NCI-H82 treated with DMSO at 0.1 percent for 48 hours (cell line): ENCODE results near the gene GPHN.

Experiments used
- DNase-seq: peaks from one replicate; lab custom pipeline; 2025; ENCODE audit not compliant: unreplicated experiment; lab: John Stamatoyannopoulos, UW

The GPHN gene

DNA sequence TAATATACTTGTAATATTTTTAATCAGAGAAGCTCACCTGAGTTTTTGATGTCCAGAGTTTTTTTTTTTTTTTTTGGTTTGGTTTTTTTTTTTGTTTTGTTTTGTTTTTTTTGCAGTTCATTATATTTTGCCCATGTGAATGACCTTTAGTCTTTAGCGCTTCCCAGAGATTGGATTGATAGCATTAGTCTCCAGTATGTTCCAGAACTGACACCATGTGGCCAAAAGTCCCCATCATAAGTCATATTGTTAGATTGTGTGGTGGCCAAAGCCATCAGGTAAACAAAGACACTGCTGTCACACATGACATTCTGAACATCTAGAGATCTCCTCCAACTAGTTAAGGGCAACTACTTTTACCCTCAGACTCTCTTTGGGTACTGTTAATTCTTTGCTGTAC, 408.5 kb downstream of the GPHN start:
- DNase-seq: no peak

DNA sequence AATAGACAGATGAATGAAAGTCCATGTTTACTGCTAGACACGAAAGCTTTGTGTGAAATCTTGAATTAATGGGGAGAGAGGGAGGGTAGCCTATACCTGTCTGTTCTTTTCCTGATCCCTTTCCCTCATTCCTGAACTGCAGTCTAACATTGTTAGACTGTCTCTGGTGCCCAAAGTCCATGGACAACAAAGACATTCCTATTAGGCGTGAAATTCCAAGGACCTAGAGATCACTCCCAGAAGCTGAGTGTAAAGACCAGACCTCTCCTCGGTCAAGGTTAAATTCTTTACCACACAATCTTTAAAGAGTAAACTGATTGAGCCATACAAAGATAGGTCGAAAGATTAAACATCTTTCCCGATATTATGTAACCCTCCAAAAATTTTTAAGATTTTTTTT, 410.6 kb downstream of the GPHN start:
- no peak for DNase-seq

DNA sequence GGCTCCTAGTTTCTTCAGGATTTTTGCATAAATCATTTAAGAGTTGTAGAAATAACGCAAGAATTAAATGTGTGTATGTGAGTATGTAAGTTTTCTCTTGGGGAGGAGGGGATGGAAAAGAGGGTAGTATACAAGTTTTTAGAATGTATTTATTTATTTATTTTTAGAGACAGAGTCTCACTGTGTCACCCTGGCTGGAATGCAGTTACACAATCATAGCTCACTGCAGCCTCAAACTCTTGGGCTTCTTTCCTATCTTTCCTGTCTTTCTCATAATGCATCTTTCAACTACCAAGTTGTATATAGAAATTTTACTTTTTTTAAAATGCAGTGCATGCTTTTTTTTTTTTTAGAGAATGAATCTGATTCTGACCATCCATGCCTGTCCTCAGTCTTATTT, 412.2 kb downstream of the GPHN start:
- no peak for DNase-seq

DNA sequence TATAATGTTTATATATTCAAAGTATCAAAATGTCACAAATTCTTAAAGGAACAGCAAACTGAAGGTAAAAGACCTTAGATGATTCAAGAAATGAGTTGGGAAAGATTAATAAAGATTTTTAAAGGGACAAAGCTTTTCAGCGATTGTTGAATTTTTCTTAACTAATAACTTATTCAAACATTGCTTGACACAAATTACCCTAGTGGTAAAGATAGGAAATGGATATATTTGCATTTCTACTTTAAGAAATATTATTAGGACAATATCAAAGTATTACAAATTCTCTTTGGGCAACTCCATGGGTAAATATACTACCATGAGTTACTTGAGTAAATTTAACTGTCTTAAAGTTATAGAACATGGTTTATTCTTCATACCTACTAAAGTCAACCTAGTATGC, 415.3 kb downstream of the GPHN start:
- DNase-seq: no peak

DNA sequence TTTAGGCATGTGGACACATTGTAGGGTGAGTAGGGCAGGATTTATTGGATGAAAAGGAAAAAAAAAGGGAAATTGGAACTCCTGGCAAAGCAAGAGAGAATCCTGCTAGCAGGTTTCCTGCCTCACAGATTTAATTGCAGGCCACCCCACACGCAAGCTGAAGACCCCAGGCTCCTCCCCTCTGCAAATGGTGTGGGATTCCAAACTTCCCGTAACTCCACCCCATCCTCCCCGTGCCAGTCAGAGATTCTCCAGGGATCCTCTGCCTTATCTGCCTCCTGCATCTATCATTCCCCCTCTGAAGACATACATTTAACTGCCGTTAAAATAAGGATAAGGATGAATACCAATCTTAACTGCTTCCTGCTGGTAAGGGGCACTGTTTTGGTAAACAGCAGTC, 431.5 kb downstream of the GPHN start:
- DNase-seq: no peak

DNA sequence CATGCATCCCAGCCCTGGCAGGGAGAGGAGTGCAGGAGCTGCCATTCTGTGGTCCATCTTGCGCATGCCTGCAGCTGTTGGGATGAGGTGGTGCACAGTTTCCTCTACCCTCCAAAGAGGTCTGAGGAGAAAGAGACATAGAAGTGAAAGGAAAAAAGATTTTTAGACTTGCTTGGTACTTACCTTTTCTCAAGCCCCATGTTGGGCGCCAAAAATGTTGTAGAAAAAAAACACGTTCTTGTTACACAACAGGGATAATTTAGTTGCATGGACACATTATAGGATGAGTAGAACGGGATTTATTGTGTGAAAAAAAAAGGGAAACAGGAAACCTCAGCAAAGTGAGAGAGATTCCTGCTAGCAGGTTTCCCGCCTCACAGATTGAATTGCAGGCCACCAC, 436.9 kb downstream of the GPHN start:
- no peak for DNase-seq

DNA sequence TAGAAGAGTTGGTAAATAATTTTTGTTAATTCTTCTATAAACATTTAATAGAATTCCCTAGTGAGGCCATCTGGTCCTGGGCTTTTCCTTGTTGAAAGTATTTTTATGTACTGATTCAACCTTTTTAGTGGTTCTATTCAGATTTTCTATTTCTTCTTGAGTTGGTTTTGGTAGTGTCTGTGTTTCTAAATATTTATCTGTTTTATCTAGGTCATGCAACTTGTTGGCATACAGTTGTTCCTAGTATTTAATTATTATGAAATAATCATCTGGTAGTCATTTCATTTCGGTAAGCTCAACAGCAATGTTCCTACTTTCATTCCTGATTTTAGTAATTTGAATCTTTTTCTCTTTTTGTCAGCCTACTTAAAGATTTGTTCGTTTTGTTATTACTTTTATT, 447.2 kb downstream of the GPHN start:
- DNase-seq: no peak

DNA sequence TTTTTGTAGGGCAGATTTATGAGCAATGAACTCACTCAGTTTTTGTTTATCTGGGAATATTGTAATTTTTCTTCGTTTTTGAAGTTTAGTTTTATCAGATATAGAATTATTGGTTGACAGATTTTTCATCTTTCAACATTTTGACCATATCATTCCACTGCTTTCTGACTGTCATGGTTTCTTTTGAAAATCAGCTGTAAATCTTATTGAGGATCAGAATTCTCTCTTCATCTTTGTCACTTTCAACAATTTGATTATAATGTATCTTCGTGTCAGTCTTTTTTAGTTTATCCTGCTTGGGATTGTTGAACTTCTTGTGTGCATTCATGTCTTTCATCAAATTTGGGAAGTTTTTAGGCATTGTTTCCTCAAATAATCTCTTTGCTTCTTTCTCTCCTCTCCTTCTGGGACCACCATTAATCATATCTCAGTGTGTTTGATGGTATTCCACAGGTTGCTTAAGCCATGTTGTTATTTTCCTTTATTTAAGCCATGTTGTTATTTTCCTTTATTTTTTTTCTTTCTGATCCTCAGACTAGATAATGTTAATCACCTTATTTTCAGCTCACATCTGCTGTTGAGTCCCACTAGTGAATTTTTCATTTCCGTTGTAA, 451.6 kb downstream of the GPHN start:
- DNase-seq: no peak

DNA sequence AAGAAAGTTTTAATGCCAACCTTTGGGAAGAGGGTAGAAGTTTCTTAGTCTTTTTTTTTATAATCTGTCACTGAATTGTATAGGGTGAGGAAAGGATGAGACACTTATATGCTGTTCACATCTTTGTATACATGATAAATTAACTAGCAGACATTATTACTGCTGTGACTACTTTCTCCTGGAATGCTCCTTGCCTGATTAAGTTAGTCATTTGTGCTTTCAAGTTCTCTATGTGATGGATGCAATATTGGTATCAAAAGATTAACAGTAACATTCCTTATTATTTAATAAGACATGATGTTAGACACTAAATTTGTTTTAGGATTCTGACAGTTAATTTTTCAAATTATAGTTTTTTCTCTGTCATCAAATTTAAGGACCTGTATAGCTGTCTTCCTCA, 457.9 kb downstream of the GPHN start:
- no peak for DNase-seq

DNA sequence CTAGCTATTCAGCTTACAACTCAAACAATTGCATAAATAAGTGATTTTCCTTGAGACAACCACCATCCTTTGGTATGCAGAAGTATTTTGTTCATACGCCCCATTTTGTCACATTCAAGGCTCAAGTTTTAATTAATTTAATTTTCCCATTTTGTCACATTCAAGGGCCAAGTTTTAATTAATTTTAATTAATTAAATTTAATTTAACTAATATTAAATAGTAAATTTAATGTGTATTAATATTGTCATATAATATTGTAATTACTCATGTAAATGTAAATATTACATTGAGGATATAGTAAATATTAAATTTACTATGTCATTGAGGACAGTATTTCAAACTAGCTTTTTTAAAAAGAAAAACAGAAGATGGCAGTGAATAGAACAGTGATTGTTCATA, 464.5 kb downstream of the GPHN start:
- no peak for DNase-seq

DNA sequence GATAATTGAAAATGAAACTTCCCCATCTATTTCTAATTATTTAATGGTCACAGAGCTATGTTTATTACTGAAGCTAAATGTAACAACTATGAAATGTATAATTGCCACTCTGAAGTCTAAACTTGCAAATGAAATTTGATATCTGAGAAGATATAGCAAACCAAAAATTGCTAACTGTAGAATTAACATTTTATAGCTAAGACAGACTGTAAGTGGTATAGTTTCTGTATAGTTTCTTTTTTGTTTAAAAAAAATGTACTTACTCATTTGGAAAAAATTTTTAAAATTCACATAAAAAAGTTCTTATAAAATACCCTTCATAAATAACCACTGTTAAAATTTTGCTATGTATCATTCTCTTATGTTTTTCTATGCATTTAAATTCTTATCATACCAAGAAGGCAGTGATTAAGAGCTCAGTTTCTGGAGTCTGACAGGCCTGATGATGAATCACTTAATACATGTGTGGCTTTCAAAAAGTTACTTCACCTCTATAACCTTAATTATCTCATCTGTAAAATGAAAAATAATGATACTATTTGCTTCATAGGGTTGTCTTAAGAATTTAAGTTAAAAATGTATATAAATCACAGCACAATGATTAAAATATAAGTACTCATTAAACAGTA, 466.6 kb downstream of the GPHN start:
- no peak for DNase-seq

DNA sequence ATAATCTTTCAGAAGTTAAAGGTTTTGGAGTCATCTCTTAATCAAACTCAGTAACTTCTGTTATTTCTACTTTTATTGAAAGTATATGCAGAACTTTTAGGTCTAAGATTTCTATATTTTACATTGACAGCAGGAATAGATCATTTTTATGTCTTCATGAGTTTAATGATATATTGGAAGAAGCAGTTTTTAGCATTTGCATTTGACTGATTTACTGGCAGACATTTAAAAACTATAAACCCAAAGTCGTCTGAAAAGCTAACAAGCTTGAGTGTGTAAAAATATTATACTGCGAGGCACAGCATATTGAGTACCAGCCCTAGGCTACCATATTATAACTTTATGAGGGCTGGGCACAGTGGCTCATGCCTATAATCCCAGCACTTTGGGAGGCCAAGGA, 467.3 kb downstream of the GPHN start:
- no peak for DNase-seq

DNA sequence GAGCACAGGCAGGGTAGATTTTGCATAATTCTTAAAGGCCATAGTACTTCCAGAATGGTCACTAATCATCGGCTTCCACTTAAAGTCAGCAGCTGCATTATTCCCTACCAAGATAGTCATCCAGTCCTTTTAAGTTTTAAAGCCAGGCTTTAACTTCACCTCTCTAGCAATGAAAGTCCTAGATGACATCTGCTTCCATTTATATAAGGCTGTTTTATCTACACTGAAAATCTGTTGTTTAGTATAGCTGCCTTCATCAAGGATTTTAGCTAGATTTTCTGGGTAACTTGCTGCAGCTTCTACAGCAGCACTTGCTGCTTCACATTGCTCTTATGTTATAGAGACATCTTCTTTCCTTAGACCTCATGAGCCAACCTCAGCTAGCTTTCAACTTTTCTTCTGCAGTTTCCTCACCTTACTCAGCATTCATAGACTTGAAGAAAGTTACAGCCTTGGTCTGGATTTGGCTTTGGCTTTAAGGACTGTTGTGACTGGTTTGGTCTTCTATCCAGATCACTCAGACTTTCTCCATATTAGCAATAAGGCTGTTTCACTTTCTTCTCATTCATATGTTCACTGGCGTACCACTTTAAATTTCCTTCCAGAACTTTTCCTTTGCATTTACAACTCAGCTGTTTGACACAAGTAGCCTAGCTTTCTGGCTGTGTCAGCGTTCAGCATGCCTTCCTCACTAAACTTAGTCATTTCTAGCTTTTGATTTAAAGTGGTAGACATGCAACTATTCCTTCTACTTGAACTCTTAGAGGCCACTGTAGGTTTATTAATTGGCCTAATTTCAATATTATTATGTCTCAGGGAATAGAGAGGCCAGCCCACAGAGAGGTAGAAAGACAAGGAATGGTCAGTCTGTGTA, 471.4 kb downstream of the GPHN start:
- DNase-seq: no peak

DNA sequence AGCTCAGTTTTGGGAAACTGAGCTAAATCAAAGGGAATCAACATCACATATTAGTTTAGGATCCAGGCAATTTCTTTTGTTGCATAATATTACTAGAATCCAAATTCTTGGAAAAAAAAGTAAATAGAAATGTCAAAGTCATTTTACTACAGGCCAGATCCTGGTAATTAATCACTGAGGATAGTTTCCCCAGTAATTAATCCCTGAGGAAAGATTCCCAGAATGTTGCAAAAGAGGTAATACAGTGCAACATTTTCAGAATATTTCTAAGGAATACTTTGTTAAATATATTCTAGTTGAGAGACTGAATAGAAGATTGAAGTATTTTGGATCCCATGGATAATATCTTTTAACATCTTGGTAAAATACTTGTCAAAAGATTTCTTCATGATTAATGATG, 474.3 kb downstream of the GPHN start:
- no peak for DNase-seq

DNA sequence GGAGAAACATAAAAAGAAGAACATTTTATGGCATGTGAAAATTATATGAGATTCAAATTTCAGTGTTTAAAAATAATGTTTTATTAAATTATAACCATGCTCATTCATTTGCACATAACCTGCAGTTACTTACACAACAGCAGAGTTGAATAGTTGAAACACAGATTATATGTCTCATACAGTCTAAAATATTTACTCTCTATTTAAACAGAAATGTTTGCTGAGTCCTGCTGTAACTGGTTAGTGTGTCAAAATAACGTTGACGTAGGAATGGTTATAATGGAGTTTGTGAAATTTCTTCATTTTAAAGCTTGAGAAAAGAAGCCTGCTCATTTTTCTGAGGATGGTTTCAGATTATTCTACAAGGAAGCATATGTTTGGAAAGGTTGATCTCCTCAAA, 484.8 kb downstream of the GPHN start:
- DNase-seq: no peak

DNA sequence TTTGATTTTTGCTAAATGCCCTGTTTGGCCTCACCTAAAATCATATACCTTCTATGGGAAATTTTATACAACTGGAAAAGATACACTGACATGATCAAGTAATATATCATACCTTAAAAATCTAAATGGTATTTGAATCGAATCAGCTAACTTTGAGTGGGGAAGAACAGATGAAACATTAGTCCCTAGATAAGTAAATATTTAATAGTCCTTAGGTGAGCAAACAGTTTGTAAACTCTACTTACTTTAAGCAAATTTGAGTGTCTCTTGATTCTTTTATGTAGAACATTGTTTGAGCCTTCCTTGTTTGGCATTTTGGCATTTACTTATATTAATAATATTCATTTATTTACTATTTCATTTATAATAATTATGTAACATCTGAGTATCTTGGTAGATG, 485.6 kb downstream of the GPHN start:
- no peak for DNase-seq

DNA sequence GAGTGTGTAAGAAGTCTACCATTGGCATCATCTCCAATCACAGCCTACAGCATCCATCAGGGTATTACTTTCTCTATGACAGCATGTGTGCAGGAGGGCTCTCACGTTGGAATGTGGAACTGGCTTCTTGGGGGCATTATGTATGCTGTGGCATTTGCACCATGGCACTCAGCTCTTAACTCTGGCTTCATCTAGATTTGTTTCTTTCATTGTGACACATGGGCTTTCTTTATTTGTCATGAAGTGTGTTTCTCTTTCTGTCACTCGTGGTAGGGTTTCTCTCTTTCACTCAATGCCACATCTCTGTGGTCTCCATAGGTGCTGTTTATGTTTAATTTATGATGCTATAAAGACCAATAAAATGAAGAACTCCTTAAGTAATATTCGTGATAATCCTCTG, 490.1 kb downstream of the GPHN start:
- no peak for DNase-seq

DNA sequence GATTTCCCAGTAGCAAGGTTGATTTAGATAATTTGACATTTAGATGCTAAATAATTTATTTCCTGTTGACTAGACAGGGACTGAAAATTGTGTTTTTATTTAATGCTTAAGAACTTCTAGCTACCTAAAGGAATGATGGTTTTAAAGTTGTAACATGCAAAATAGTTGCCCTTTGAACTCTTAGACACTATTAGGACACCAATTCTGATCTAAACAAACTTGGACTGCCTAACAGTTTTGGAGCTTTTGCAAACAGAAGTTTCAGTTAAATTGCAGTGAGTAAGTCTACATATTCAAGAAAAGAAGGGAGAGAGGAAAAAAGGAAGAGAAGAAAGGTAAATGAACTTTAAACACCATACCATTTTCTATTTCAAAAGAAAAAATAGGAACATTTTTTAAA, 492.0 kb downstream of the GPHN start:
- DNase-seq: no peak

DNA sequence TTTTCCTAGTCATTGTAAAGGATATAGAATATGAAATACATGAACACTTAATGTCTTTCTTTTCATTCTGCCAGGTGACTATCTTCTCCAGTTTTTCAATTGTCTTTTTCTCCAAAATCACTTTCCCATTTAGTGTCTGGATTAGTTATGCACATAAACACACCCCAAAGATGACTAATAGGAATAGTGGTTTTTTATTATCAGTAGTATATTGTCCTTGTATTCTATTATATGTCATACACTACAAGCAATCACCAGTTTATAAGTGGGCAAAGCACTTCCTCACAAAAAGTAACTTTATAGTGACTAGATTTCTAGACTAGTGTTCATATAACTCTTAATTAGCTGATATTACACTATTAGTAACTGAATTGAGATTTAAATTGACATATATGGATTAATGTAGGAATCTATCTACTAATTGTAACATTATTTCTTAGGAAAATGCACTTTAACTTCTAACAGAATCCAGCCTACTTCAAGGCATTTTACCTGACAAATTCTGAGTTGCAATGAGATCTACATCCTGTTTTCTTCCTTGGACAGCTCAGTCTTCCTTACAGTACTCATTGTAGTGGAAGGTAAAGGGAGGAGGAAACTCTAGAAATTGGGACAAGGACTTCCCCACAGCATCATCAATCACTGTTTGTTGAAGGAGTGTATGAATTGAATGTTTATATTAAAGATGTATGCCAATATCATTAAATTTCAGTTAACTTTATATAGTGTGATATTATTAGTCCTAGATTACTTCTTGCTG, 495.2 kb downstream of the GPHN start:
- no peak for DNase-seq

DNA sequence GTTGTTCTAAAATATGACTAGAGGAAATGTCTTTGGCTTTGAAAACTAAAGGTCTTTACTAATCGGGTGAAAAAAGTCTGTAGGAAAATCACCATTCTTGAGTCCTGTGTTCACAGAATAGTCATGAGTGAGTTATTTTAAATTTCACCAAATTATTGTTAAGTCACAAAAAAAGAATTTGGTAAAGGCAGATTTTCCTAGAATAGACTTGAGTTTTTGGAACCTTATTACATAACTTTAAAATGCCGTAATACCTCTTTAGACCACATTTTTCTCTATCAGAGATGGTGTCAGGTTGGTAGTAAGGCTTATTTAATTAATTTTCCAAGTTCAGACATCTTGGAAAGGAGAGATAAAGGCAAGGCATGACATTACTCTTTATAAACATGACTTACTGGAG, 496.6 kb downstream of the GPHN start:
- no peak for DNase-seq

DNA sequence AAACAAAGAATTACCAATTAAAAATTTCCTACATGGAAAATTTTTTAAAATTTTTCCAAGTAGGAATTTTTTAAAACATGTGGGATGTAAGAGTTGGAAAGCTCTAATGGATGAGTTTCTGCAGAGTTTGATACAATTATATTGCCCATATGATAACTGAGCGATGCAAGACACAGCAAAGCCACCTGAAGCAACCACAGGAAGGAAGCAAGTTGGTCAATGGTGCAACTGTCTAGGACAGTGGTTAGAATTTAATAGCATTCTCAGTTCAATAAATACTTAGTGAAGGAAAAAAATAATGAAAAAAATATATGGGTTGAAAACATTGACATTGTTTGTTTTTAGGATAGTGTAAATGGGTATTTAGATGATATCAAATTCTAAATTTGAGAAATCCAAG, 502.7 kb downstream of the GPHN start:
- no peak for DNase-seq

DNA sequence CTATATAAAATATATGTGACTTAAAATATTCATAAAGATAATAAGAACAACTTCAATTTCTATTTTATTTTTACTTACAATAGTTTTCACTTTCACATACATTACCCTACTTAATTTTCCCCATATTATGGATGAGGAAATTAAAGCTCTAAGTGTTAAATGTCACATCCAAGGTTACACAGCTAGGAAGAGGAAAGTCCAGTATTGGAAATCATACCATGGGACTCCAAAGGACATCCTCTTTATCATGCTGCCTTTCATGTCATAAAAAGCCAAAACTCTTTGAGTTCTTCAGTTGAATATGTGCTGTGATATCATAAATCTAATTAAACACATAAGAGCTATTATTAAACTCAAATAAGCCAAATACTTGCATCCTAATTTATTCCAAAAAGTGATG, 508.9 kb downstream of the GPHN start:
- DNase-seq: no peak
